Neural cell (in vitro differentiated cells): ENCODE measurements around the gene ITGB3BP.

Experiments
- CTCF ChIP-seq: fragments of 450-650 bp; IDR thresholded peaks from 2 replicates; pipeline ENCODE4 v1.5.1; 2014; ENCODE audit warnings: antibody characterized with exemption, mild to moderate bottlenecking, moderate library complexity; ENCODE audit not compliant: poor library complexity, severe bottlenecking
- EZH2 ChIP-seq: fragments of 200-600, 300-800 bp; shearing (Covaris generic), sonication (generic); IDR thresholded peaks from 2 replicates; pipeline ENCODE4 v1.6.1; 2014; ENCODE audit warnings: antibody characterized with exemption, low read length, borderline replicate concordance, mild to moderate bottlenecking; ENCODE audit not compliant: insufficient read depth, poor library complexity, severe bottlenecking
- REST ChIP-seq: IDR thresholded peaks from 2 replicates; pipeline ENCODE4 v1.6.1; 2012; ENCODE audit warnings: borderline replicate concordance

- TF ChIP-seq EZH2, result no peak
- TF ChIP-seq REST, result no peak
- TF ChIP-seq CTCF, result no peak
These were observed 119.6 kb downstream of the ITGB3BP start for GRCh38 chr1:63403386-63403785.
